DMS153 treated with DMSO at 0.1 percent for 48 hours (cell line): ENCODE results near the gene WDR76.
A peak's percentile ranks its signal among the peaks of the same experiment; 100 is the strongest.

Source experiments
- DNase-seq: peaks from one replicate; lab custom pipeline; 2025; ENCODE audit not compliant: unreplicated experiment; lab: John Stamatoyannopoulos, UW

Gene WDR76

GRCh38 chr15:43876872-43877271 lies 50.1 kb downstream of the WDR76 start:
- DNase-seq = no peak

GRCh38 chr15:43877371-43877770 lies 50.6 kb downstream of the WDR76 start:
- DNase-seq = no peak

GRCh38 chr15:43878446-43878845 lies 51.6 kb downstream of the WDR76 start:
- DNase-seq = no peak

- no peak for DNase-seq
Observed at GRCh38 chr15:43879386-43880355, 52.9 kb downstream of the WDR76 start.

GRCh38 chr15:43880406-43881194 lies 53.8 kb downstream of the WDR76 start:
- no peak for DNase-seq

- no peak for DNase-seq
Observed at GRCh38 chr15:43881245-43881644, 54.4 kb downstream of the WDR76 start.

GRCh38 chr15:43881944-43882343 lies 55.1 kb downstream of the WDR76 start:
- no peak for DNase-seq

GRCh38 chr15:43883571-43883970 lies 56.8 kb downstream of the WDR76 start:
- DNase-seq = no peak

GRCh38 chr15:43886558-43886957 lies 59.8 kb downstream of the WDR76 start:
- DNase-seq = no peak

GRCh38 chr15:43887901-43888300 lies 61.1 kb downstream of the WDR76 start:
- DNase-seq = no peak

- no peak for DNase-seq
Observed at GRCh38 chr15:43889042-43889441, 62.2 kb downstream of the WDR76 start.

GRCh38 chr15:43893956-43894355 lies 67.2 kb downstream of the WDR76 start:
- DNase-seq = no peak

GRCh38 chr15:43895586-43895985 lies 68.8 kb downstream of the WDR76 start:
- no peak for DNase-seq

- DNase-seq = no peak
Observed at GRCh38 chr15:43896543-43896942, 69.7 kb downstream of the WDR76 start.

- no peak for DNase-seq
Observed at GRCh38 chr15:43898891-43899290, 72.1 kb downstream of the WDR76 start.

GRCh38 chr15:43899928-43900327 lies 73.1 kb downstream of the WDR76 start:
- no peak for DNase-seq

GRCh38 chr15:43900996-43901395 lies 74.2 kb downstream of the WDR76 start:
- no peak for DNase-seq

- no peak for DNase-seq
Observed at GRCh38 chr15:43901495-43901894, 74.7 kb downstream of the WDR76 start.

GRCh38 chr15:43903864-43904290 lies 77.1 kb downstream of the WDR76 start:
- DNase-seq = peak; percentile 8

GRCh38 chr15:43905755-43906154 lies 79.0 kb downstream of the WDR76 start:
- no peak for DNase-seq

- DNase-seq = no peak
Observed at GRCh38 chr15:43908516-43909050, 81.8 kb downstream of the WDR76 start.
